Erythroblast (primary cell): ENCODE data around the gene ZNF524.

Experiments
- DNase-seq, 2 experiments: peaks; one replicate each; lab custom pipeline; 2025; lab: John Stamatoyannopoulos, UW
- GATA1 ChIP-seq: IDR thresholded peaks from 2 replicates; pipeline ENCODE4 v1.6.1; 2011; ENCODE audit warnings: low read depth, mild to moderate bottlenecking, control low read depth, low read length, moderate library complexity
- POLR2A ChIP-seq: IDR thresholded peaks from 2 replicates; pipeline ENCODE4 v1.6.1; 2011; ENCODE audit warnings: mild to moderate bottlenecking, low read length

Gene ZNF524

DNA sequence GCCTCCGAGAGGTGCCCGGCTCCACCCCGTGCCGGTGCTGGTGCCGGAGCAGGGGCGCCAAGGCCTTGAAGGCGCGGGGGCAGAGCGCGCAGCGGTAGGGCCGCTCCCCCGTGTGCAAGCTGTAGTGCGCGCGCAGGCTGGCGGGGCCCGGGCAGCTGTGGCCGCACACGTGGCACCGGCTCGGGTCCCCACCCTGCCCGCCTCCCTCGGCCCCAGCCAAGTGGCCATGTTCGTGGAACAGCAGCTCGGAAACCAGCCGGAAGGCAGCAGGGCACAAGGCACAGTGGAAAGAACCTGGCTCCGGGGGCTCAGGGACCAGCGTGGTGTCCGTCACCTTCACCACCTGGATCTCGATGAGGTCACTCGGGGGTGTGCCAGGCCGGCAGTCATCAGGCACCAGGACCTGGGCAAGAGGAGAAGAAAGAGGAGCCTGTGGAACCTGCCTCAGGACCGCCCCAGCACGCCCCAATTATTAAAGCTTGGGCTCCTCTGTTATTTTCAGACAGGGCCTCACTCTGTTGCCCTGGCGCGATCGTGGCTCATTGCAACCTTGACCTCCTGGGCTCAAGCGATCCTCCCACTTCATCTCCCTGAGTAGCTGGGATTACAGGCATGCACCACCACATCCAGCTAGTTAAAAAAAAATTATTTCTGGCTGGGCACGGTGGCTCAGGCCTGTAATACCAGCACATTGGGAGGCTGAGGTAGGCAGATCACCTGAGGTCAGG, 22.3 kb downstream of the ZNF524 start:
- DNase-seq, result no peak
- TF ChIP-seq GATA1, result no peak
- no peak for TF ChIP-seq POLR2A

DNA sequence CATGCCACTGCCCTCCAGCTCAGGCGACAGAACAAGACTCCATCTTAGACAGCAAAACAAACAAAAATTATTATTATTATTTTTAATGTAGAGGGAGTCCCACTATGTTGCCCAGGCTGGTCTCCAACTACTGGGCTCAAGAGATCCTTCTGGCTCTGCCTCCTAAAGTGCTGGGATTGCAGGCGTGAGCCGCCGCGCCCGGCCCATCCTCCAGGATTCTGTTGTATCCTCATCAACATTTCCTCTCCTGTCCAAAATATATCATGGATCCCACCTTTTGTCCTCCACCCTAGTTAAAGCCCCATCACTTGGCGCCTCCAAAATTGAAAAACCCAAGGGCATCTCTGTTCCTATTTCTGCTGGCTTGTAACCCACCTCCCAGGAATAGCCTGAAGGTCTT, 23.0 kb downstream of the ZNF524 start:
- DNase-seq, result no peak
- TF ChIP-seq GATA1 (no peak), POLR2A (no peak)

DNA sequence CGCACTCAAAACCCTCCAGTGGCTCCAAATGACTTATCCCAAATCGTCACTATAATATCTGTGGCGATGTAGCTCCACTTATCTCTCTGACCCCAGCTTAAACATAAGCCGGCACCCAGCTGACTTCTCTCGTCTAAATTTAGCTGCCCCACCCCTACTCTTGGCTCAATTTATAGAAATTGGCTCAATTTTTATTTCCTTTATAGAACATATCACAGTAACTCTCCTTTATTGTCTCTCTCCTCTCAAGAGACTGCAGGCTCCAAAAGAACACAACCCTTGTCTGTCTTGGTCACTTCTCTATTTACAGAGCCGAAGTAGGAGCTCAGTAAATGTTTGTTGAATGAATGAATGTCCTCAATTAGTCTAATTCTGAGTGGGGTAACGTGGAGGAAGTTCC, 23.5 kb downstream of the ZNF524 start:
- TF ChIP-seq GATA1, result no peak
- TF ChIP-seq POLR2A, result no peak
- peak; percentile 53 to 54 for DNase-seq

DNA sequence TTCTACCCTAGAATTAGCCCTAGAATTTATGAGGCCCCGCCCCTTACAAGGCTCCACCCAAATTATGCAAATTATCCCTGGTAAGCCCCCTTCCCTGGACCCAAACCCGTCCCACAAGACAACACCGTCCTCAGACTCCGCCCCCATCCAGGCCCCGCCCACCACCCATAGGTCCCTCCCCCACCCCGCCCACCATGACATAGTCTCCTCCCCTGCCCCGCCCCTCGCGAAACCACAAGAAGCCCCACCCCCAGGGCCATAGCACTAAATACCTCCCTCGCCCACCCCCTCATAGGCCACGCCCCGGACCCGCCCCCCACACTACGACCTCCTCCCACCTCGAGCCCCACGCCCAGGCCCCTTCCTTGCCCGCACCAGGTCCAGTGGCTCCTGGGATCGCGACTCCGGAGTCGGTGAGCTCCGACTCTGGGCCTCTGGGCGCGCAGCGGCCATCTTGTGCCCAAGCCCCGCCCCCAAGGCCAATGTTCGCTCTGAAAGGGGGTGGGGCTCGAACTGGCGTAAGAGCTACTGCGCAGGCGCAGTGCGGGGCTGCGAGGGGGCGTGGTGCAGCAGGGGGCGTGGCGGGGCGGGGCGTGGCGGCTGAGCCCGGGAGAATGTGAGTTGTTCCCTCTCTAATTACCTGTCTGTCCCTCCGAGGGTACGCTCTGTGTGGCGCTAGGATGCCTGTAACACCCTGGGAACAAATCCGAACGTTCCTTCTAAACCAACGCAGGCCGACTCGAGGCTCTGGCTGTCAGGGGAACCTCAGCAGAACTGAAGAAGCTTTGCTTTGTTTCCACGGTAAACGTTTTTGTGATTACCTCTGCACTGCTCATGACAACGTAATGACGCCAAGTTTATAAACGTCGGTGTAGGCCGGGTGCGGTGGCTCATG, 24.3 kb downstream of the ZNF524 start, which contains the start of gene ZNF784:
Gene ZNF784, minus strand, starts transcription at position 458 of the 895 bp plus-strand sequence. Its CDS starts 5 bp downstream, at position 453.
- TF ChIP-seq GATA1 (no peak), POLR2A (no peak)
- peak; percentile 95 to 99 for DNase-seq

DNA sequence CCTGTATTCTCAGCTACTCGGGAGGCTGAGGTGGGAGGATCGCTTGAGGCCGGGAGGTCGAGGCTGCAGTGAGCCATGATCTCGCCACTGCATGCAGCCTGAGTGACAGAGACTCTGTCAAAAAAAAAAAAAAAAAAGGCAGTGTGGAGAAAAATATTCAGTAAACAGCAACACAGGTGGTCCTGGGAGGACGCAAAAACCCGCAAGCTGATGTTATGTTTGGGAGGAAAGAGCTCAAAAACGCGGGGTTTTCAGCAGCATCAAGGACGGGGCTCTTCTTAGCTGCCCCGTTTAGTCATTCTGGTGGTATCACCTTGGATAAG, 24.9 kb downstream of the ZNF524 start:
- no peak for DNase-seq
- TF ChIP-seq GATA1, result no peak

DNA sequence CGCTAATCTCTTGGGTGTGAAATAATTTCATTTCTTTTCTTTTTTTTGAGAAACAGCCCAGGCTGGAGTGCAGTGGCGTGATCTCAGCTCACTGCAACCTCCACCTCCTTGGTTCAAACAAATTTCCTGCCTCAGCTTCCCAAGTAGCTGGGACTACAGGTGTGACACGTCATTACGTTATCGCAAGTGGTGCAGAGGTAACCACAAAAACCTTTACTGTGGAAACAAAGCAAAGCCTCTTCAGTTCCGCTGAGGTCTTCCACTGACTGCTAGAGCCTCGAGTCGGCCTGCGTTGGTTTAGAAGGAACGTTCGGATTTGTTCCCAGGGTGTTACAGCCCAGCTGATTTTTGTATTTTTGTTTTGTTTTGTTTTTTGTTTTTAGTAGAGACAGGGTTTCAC, 26.3 kb downstream of the ZNF524 start:
- TF ChIP-seq GATA1, result no peak
- no peak for TF ChIP-seq POLR2A
- DNase-seq, result no peak

DNA sequence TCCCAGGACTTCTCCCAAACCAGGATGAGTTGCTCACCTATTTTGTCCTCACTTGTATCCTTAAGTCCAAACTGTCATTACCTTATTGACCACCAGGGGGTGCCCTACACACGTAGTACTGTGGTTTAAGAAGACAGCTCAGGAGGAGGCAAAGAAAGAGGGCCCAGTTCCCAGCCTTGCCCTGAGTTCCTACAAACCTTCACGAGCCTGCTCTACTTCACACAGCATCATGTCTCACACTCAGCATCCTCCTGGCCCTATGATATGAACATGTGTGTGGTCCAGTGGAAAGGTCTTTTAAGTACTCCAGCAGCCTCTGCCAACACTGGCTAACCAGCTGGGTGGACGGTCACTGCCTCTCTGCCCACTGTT, 32.4 kb downstream of the ZNF524 start:
- TF ChIP-seq POLR2A (no peak), GATA1 (no peak)

DNA sequence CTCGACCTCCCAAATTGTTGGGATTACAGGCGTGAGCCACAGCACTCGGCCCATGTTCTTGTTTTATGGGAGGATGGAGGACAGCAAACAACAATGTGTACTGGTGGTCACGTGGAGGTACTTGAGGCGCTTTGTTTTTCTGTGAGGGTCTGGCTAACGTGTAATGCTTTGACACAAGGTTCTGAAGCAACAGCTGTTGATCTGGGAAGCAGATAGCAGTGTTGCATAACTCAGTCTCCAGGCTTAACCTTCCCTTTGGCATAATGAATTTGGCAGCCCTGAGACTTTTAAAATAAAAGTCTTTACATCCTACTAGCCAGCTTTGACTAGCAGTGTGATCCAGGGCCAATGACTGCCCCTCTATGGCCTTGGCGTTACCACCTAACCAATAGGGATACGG, 33.8 kb downstream of the ZNF524 start:
- no peak for DNase-seq
- TF ChIP-seq POLR2A, result no peak
- TF ChIP-seq GATA1, result no peak

More for the DNA sequence above, 32.4 kb downstream of the ZNF524 start:
- DNase-seq, result peak; percentile 94 to 97

DNA sequence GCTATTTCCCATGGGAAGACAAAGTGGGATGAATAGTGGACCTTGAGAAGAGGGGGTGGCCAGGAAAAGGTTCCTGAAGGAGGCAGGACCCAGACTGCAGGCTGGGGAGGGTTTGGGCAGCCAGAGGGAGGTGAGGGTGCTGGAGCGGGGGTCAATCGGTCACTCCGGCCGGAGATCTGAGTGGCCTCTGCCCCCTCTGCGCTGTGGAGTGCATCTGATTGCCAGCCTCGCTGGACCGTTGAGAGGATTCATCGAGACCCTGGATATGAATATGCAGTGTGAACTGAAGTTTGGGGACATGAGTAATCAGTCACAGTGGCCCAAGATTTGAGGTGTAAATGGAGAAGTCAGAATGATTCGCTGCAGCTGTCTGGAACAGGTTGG, 35.2 kb downstream of the ZNF524 start:
- peak in 1 of 2 experiments; percentile 61 for DNase-seq
- no peak for TF ChIP-seq POLR2A
- no peak for TF ChIP-seq GATA1

DNA sequence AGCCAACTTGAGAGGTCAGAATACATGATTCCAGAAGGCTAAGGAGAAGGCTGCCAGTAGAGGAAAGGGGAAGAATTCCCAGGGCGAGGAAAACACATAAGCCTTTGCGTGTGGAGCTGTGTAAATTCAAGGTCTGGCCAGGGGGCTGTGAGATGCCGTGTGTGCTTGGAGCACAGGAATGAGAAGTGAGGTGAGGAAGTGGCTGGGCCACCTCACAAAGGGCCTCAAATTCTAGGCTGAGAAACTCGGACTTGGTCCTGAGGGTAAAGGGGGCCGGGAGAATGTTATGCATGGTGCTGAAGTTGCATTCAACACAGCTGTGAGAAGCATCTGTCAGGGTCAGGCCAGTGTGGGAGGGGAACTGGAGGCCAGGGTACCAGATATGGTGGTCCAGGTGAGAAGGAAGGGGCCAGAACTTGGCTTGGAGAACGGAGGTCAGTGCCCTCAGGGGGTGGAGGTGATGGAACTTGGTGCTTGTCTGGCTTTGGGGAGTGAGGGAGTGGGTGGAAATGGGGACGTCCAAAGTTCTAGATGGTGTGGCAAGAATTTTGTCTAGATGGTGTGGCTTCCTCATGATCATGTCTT, 35.9 kb downstream of the ZNF524 start:
- no peak for DNase-seq
- TF ChIP-seq POLR2A, result no peak
- TF ChIP-seq GATA1, result no peak

DNA sequence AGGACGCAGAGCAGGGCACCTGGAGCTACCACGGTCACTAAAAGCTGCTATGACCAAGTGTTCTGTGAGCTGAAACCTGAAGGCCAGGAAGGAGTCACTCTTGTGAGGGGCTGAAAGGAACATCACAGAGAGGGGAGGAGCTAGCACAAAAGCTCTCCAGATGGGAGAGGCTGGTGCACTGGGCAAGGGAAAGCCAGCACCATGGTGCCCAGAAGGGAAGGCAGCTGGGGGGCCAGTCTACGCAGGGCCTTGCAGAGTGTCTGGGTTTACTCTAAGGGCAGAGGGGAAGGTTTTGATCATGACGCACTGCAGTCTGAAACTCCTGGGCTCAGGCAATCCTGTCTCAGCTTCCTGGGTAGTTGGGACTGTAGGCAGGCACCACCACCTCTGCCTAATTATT, 36.6 kb downstream of the ZNF524 start:
- DNase-seq, result no peak
- TF ChIP-seq GATA1 (no peak), POLR2A (no peak)

DNA sequence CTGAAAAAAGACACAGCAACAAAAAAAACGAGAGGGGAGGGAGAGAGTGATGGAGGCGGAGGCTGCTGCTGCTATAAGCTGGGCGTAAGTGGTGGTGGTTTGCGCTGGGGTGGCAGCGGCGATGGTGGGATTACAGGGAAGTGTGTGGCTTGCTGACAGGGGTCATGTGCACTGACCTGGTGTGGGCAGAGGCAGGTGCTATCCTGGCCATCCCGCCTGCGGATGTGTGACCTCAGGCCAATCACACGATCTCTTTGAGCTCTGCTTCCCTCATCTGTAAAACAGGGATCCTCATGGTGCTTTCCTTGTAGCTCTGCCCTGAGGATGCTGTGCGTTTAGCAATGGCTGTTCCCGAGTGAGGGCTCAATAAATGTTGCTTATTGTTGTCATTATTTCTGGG, 37.4 kb downstream of the ZNF524 start:
- TF ChIP-seq GATA1 (no peak), POLR2A (no peak)
- DNase-seq, result no peak

DNA sequence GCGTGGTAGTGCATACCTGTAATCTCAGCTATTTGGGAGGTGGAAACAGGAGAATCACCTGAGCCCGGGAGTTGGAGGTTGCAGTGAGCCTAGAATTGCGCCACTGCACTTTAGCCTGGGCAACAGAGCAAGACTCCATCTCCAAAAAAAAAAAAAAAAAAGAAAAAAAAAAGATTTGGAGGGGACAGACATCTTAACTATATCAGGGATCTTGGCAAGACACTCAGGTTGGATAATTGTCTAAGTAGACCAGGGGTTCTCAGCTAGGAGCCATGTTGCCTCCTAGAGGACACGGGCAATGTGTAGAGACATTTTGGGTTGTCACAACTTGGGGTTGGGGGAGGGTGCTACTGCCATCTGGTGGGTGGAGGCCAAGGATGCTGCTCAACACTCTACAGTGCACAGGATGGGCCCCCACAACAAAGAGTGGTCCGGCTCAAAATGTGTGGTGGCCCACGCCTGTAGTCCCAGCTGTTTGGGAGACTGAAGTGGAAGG, 38.8 kb downstream of the ZNF524 start:
- TF ChIP-seq GATA1 (no peak), POLR2A (no peak)
- DNase-seq, result peak; percentile 76 to 80

DNA sequence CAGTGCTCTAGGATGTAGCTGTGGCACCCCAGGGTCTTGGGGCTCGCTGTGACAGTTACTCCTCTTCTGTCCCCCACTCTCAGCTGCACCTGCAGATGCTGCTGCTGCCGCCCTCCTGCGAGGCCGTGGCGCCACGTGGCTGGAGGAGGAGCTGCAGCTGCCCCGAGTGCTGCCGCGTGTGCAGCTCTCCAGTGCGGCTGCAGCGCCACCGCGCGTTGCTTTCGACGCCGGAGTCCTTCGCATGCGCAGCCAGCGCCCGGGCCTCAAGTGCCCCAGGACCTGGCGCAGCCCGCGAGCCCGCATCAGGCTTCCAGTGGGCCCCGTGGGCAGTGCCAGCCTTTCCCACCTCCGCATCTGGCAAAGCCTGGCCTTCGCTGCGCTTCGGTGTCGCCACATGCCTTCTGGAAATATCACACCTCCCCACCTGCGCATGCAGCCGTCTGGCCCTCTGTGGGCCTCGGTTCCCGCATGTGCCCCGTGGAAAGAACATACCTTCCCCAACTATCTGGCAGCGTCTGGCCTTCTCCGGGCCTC, 40.0 kb downstream of the ZNF524 start:
- peak; percentile 82 to 84 for DNase-seq
- TF ChIP-seq POLR2A (no peak), GATA1 (no peak)
